Kidney capillary endothelial cell (primary cell): ENCODE measurements around the gene JMJD8.

Experiments used
- DNase-seq: peaks from one replicate; pipeline ENCODE4 v3.0.0-alpha.2; 2018; ENCODE audit warnings: low spot score

Gene JMJD8

DNA sequence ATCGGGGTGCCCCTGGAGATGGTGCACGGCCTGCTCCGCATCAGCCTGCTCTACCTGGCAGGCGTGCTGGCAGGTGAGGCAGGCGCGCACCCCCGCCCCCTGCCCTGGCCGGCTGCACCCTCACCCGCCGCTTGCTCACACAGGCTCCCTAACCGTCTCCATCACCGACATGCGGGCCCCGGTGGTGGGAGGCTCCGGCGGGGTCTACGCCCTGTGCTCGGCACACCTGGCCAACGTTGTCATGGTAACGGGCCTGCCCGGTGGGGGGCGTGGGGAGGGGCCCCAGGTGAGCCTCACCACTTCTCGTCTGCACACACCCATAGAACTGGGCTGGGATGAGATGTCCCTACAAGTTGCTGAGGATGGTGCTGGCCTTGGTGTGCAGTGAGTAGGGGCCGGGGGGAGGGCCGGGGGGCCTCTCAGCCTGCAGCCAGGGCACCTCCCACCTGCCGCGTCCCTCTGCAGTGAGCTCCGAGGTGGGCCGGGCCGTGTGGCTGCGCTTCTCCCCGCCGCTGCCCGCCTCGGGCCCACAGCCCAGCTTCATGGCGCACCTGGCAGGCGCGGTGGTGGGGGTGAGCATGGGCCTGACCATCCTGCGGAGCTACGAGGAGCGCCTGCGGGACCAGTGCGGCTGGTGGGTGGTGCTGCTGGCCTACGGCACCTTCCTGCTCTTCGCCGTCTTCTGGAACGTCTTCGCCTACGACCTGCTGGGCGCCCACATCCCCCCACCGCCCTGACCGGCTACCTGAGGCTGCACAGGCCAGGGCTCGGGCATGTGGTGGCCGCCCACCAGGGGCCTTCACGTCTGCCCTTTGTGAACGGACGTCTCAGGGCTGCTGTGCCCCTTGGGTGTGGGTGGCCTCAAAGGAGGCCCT is 6.6 kb downstream of the JMJD8 start:
- DNase-seq, result no peak

DNA sequence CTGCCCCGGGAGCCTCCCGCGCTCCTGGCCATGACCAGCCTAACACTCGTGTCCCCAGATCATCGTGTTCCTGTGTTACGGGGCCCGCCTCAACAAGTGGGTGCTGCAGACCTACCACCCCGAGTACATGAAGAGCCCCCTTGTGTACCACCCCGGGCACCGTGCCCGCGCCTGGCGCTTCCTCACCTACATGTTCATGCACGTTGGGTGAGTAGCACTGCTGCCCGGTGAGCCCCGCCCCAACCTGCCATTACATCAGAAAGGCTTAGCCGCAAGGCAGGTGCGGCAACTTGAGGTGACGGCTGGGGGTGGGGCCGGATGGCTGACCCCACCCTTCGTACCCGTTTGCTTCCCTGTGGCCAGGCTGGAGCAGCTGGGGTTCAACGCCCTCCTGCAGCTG is 7.2 kb downstream of the JMJD8 start:
- DNase-seq, result no peak

DNA sequence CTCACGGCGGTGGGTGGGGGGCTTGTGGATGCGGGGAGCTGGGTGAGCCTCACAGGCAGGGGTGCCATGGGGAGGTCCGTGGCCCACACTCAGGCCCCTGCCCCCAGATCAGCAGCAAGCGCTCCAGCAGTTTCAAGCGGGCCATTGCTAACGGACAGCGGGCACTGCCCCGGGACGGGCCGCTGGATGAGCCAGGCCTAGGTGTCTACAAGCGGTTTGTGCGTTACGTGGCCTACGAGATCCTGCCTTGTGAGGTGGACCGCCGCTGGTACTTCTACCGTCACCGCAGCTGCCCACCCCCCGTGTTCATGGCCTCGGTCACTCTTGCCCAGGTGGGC is 7.6 kb downstream of the JMJD8 start:
- DNase-seq, result no peak

DNA sequence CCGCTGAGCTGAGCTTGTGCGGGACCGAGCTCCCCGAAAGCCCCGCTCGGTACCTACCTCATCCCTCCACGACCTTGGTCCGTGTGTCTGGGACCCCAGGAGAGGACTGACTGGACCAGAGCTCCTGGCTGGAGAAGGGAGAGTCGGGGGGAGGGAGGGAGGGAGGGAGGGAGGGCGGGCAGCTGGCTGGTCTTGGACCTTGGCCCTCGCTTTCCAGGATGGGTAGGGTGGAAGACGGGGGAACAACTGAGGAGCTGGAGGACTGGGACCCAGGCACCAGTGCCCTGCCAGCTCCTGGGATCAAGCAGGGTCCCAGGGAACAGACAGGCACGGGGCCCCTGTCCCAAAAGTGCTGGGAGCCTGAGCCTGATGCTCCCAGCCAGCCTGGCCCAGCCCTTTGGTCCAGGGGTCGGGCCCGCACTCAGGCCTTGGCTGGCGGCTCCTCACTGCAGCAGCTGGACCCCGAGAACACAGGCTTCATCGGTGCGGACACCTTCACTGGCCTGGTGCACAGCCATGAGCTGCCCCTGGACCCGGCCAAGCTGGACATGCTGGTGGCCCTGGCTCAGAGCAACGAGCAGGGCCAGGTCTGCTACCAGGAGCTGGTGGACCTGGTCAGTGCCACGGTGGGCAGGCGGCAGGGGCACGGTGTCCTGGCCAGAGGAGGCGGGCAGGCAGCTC is 8.1 kb downstream of the JMJD8 start:
- no peak for DNase-seq

DNA sequence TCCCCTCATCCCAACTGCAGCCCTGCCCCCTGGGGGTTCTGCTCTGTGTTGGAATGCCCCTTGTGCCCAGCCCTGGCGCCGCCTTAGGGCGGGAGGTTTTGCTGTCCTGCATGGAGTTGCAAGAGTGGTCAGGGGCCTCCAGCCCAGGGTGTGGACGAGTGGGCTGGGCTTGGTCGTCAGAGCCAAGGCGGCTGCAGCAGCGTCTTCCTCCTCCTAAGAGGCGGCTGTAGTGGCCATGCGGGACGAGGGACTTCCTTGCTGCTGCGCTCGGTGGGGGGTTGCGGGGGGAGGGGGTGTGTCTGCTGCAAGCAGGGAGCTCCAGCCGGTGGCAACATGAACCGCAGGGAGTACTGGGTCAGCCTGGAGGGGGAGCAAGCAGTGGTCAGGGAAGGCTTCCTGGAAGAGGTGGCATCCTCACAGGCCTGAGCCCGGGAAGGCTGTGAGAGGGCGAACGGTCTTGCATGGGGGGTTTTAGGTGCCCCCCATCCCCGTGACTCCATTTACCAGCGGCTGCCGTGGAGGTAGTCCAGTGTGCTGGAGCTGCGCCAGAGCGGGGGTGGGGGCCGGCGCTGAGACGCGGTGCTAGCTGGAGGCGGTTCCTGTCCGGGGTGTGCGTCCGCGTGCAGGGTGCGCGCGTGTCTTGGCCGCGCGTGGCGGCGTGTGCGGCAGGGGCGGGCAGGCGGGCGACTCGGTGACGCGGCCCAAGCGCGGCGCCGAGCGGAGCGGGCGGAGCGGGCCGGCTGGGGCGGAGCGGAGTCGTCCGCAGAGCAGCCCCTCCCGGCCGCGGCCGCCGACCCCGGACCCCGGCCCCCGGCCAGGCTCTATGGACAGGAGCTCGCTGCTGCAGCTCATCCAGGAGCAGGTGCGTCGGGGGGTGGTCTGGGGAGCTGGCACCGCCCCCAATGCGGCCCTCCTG is 8.9 kb downstream of the JMJD8 start, which contains the start of gene RHBDL1:
RHBDL1 (plus strand) TSS at position 704 of the 916 bp plus-strand sequence; CDS start at position 824, 120 bp downstream.
- no peak for DNase-seq

DNA sequence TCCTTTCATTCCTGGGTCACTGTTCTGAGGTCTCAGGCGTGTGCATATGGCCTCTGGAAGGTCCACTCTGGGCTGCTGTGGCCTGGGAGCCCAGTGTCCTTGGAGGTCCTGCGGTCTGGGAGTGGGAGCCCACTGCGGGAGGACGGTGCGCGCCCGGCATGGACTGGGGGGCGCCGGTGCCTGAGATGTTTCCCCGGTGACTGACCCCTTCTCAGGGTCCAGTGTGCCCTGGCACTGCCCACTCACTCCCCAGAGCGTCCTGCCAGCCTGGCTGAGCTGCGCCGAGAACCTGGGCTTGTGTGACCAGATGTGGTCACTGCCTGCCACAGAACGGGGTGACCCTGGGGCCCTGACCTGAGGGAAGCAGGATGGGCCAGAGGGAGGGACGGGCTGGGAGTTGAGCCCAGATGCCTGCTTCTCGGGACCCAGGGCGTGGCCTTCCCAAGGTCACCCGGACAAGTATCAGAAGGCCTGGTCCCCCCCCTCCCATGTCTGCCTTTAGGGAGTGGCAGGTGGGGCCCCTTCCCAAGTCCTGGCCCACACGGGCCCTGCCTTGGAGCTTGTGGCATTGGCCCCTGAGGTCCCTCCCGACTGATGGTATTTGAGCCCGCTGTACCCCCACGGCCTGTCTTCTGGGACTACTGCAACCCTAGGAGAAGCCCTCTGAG is 9.8 kb downstream of the JMJD8 start:
- no peak for DNase-seq

DNA sequence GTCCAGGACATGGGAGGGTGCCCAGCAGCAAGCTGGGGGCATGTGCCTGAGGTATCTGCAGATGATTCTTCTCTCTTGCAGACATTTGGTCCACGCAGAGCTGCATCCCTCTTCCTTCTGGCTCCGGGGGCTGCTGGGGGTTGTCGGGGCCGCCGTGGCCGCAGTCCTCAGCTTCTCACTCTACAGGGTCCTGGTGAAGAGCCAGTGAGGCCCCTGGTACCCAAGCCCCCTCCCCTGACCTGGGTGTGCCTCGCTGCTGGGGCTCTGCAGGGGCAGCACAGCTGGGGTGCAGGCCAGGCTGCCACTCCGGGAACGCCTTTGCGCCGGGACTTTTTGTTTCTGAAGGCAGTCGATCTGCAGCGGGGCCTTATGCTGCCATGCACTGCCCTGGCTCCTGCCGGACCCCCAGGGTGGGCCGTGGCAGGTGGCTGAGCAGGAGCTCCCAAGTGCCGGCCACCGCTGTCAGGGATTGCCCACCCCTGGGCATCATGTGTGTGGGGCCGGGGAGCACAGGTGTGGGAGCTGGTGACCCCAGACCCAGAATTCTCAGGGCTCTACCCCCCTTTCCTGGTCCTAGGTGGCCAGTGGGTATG is 10.6 kb downstream of the JMJD8 start:
- DNase-seq, result no peak

DNA sequence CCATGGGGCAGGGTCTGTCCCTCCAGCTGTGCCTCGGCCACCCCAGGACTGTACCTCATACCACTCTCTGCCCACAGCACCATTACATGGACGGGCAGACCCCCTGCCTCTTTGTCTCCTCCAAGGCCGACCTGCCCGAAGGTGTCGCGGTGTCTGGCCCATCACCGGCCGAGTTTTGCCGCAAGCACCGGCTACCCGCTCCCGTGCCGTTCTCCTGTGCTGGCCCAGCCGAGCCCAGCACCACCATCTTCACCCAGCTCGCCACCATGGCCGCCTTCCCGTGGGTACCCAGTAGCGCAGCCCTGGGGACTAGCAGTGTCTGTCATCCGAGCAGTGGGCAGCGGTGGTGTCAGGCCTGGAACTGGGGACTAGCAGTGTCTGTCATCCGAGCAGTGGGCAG is 11.3 kb downstream of the JMJD8 start:
- no peak for DNase-seq

DNA sequence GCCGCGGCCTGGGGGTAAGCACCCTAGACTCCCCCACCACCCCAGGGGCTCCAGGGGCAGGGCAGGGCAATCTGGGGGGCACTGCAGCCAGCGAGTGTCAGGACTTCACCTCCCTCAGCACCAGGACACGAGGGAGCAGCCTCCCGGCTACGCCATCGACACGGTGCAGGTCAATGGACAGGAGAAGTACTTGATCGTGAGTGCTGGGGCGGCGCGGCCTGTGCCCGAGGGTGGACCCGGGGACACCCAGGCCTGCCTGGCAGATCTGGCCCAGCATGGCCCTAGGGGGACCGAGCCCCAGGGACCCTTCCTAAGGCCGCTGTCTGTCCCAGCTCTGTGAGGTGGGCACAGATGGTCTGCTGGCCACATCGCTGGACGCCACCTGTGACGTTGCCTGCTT is 11.8 kb downstream of the JMJD8 start:
- no peak for DNase-seq

DNA sequence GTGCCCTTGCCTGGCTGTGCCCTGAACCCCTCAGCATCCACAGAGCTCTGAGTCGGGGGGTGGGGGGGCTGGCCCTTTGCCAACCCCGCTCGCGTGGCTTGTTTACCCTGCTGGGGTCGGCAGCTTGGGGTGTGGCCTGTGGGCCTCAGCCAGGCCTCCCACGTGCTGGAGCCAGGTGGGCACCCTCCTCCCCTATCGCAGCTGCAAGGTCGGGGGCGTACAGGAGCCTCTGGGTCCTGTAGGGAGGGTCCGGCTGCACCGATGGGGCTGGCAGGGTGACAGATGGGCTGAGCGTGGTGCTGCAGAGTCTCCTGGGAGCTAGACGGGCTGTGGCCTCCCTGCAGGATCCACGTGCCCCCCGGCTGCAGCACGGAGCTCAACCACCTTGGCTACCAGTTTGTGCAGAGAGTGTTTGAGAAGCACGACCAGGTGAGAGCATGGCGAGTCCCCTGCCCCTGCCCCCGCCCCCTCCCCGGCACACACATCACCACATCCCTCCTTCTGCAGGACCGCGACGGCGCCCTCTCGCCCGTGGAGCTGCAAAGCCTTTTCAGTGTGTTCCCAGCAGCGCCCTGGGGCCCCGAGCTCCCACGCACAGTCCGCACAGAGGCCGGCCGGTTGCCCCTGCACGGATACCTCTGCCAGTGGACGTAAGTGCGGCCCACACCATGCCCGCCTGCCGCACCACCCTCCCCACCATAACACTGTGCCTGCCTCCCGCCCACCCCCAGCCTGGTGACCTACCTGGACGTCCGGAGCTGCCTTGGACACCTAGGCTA is 12.6 kb downstream of the JMJD8 start:
- no peak for DNase-seq

DNA sequence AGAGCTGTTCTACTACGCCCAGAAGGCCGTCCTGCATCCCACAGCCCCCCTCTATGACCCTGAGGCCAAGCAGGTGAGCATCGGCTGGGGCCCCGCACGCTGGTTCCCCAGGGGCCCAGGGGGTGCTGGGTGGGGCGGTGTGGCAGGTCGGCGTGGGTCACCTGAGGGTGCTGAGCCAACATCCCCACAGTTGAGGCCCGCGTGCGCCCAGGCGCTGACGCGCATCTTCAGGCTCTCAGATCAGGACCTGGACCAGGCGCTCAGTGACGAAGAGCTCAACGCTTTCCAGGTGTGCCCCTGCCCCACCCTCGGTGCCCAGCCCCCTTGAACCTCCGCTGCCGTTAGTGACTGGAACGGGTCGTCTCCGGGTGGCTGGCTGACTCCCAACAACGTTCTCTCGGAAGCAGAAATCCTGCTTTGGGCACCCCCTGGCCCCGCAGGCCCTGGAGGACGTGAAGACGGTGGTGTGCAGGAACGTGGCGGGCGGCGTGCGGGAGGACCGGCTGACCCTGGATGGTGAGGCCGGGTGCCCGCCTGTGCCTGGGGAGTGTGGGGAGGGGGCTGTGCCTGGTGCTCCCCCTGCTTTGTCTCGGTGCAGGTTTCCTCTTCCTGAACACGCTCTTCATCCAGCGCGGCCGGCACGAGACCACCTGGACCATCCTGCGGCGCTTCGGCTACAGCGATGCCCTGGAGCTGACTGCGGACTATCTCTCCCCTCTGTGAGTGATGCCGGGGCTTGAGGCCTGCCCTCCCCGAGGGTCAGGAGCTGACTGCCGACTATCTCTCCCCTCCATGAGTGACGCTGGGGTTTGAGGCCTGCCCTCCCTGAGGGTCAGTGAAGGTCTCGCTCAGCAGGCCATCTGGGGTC is 13.4 kb downstream of the JMJD8 start:
- no peak for DNase-seq

DNA sequence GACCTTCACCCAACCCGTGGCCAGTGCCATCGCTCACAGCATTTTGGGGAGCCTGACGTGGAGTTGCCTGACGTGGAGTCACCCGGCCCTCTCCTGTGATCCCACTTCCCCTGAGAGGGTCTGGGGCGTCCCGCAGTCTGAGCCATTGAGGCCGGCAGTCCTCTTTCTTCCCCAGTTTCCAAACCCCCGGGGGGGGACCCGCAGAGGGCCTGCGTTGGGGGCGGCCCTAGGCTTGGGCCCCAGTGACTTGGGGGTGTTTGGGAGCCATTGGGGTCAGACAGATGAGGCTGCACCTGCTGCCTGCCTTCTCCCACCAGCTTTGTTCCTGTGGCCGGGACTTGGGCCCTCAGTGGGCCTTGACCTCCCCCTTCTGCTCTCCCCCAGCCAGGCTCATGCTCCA is 14.5 kb downstream of the JMJD8 start:
- no peak for DNase-seq

DNA sequence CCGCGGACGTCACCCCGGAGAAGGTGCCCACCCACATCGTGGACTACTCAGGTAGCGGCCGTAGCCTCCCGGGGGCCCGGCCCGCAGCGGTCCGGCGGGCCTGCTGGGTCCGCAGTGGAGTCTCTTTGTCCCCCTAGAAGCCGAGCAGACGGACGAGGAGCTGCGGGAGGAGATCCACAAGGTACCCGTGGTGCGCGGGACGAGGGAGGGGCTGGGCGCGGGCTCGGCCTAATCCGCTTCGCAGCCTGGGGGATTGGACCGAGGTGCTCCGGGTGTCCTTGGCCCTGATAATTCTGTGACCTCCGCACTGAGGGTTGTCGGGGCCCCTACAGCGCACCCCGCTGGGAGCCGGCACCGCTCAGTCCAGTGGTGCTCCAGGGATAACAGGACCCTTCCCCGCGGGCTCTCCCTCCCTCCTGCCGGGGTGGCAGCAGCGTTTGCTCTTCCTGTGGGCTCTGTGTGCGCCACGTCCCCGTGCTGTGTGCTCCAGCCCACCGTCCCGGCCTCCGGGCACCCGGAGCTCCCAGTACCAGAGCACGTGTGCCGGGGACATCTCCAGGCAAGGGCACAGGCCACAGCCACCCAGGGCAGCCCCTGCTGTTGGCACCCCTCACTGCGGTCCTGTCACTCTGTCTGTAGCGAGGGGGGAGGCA is 15.5 kb downstream of the JMJD8 start:
- no peak for DNase-seq

DNA sequence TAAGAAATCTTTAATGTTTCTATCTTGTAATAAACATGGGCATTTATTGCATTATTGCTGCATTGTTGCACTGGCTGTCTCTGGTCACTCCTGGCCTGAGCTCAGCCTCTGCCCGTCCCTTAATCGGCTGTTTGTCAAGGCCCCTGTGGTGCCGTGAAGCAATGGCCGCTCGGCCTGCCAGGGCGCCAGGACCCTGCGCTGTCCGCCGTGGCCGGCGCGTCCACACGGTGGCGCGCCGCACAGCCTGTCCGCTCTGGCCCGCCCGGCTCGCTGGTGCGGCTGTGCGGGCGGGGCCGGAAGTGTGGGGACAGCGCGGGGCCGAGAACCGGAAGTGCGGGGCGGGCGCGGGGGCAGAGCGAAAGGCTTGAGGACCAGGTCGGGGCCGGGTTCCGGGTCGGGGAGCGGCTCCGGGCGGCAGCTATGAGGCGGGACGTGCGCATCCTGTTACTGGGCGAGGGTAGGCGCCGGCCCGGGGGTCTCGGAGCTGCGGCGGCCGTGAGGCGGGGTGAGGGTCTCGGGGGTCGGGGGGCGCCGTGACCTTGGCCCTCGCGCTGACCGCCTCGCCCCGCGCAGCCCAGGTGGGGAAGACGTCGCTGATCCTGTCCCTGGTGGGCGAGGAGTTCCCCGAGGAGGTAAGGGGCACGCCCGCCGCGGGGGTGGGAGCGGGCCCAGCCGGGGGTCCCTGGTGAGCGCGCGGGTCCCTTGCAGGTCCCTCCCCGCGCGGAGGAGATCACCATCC is 16.2 kb downstream of the JMJD8 start, which contains the start of gene RHOT2:
RHOT2 (plus strand) TSS at position 353 of the 739 bp plus-strand sequence; CDS start at position 421, 68 bp downstream.
- DNase-seq, result peak; percentile 82

DNA sequence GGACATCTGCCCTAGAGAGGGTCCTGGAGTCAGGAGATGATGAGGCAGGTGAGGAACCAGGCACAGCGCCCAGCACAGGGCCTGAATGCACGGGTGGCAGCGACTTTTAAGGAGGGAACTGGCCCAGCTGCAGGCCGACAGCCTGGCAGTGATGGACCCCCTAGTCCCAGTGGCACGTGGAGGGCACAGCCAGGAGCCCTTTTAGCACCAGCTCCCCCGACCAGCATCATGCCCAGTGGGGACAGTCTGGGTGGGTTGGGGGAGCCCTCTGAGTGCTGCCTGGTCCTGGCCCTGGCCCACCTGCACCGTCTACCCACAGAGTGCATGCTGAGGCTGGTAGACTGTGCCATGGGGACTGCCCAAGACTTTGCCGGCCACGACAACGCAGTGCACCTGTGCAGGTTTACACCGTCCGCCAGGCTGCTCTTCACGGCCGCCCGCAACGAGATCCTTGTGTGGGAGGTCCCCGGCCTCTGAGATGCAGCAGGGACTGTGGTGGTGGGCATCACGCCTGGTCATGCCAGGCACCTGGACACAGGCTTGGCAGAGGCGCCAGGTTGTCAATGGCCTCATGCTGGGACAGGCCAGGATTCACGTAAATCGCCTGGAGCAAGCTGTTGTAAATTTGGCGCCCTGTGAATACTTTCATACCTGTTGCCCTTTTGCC is 16.9 kb downstream of the JMJD8 start:
- no peak for DNase-seq

DNA sequence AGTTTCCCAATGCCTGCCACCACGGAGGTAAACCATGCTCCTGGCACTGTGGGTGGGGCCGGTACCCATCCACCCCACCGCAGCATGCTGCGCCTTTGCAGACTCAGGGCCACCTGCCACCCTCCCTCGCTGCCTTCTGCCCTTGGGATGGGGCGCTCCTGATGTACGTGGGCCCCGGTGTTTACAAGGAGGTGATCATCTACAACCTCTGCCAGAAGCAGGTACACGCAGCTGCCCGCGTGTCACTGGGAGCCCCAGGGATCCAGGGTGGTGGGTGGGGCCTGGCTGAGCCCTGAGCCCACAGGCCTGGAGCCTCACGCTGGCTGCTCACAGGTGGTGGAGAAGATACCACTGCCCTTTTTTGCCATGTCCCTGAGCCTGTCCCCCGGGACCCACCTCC is 17.6 kb downstream of the JMJD8 start:
- no peak for DNase-seq

DNA sequence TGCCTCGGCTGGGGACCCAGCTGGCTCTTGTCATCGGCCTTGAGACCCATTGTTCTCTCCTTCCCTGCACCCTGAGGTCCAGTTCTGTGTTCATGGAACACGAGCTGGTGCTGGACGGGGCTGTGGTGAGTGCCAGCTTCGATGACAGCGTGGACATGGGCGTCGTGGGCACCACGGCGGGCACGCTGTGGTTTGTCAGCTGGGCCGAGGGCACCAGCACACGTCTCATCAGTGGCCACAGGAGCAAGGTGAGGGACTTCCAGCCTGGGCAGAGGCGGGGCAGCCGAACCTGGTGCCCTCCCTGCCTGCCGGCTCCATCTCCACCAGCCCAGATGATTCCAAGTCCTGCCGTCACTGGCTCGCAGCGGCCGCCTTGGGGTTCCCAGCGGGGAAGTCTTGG is 21.5 kb downstream of the JMJD8 start:
- DNase-seq, result no peak

DNA sequence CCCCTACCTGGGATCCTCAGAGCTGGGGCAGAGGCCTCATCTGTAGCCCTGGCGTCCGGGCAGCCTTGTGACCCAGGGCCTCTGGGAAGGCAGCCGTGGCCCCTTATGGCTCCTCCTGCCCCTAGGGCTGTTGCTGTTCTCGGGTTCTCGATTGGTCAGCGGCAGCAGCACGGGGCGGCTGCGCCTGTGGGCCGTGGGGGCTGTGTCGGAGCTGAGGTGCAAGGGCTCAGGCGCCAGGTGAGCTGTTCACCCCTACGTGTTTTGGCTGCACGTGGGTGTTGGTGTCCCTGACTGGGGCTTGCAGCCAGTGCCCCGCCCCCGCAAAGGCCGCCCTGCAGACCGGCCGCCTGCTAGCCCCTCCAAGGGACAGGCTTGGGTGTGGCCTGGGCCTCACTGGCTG is 22.0 kb downstream of the JMJD8 start:
- DNase-seq, result no peak
